ENCODE results near the gene PACC1. TPM values are rescaled to one million over a fixed set of nuclear protein-coding genes. Genes with fewer than 3 reads are reported as not detected.

The PACC1 gene
- 3.1 and 5.1 TPM in 2 replicates for total RNA-seq

GRCh38 chr1:212414328-212415106, at the start of gene PACC1:
PACC1 (minus strand) TSS chr1:212414886; CDS start chr1:212414757, 129 bp downstream.

GRCh38 chr1:212432661-212433576, 18.2 kb upstream of the PACC1 start, which contains the start of gene NENF:
NENF (plus strand) TSS chr1:212432920; CDS start chr1:212432944, 24 bp downstream.

Other genes starting within 250 kb of the PACC1 start
- gene PPP2R5A, start 129.5 kb downstream of the PACC1 start, total RNA-seq, result 20.3 and 29.3 TPM in 2 replicates
- gene NENF, start 18.0 kb upstream of the PACC1 start, total RNA-seq, result 110 and 150 TPM in 2 replicates
- 1.5 and 2.6 TPM in 2 replicates for gene ATF3, start 193.9 kb upstream of the PACC1 start, total RNA-seq